Testis (tissue), 2 donors: ENCODE measurements around the gene ZBTB39.

ENCODE experiments used
- POLR2A ChIP-seq: fragments of 450-650 bp; IDR thresholded peaks from one replicate; pipeline ENCODE4 v1.6.1; 2017; ENCODE audit warnings: antibody characterized with exemption, mild to moderate bottlenecking, moderate library complexity
- TF ChIP-seq, protein P1 (sequence below), 3 experiments: fragments of 450-650 bp in 2 of 3; fragments of 200-600 bp in 1 of 3; sonication (generic) in 1 of 3; IDR thresholded peaks; one replicate each; pipeline ENCODE4 v1.5.1; 2016 to 2019; ENCODE audit warnings: antibody characterized with exemption in 3 of 3, mild to moderate bottlenecking in 2 of 3, moderate library complexity in 1 of 3

DNA sequence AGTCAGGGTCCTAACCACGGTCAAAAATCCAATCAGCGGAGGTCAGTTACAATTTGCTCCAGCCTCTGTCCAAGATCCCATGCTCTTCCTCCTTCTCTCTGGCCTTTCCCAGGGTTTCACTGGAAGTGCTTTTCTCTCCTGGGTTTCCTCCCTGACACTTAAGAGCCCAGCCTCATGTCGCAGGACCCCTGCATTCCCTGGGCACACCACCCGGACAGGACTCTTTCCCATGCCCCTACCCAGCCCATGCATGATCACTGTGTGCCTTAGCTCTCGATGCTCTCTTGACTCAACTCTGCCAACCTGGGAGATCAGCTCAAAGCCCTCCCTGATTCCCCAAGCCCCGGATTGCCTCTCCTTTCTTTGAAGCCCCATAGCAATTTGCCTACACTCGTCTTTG is 25.4 kb upstream of the ZBTB39 start:
- no peak for TF ChIP-seq POLR2A
- TF ChIP-seq, protein P1, sequence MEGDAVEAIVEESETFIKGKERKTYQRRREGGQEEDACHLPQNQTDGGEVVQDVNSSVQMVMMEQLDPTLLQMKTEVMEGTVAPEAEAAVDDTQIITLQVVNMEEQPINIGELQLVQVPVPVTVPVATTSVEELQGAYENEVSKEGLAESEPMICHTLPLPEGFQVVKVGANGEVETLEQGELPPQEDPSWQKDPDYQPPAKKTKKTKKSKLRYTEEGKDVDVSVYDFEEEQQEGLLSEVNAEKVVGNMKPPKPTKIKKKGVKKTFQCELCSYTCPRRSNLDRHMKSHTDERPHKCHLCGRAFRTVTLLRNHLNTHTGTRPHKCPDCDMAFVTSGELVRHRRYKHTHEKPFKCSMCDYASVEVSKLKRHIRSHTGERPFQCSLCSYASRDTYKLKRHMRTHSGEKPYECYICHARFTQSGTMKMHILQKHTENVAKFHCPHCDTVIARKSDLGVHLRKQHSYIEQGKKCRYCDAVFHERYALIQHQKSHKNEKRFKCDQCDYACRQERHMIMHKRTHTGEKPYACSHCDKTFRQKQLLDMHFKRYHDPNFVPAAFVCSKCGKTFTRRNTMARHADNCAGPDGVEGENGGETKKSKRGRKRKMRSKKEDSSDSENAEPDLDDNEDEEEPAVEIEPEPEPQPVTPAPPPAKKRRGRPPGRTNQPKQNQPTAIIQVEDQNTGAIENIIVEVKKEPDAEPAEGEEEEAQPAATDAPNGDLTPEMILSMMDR (IDR thresholded peaks at IDR 0.05) = no peak
